ENCODE results near the gene PRSS23. TPM values are rescaled to one million over a fixed set of nuclear protein-coding genes. Genes with fewer than 3 reads are reported as not detected.
A peak's percentile ranks its signal among the peaks of the same experiment; 100 is the strongest.

The PRSS23 gene
- total RNA-seq, 1 experiment from 2014 or later: 9.8 TPM

- BruUV-seq (replicated peaks): no TSS peak
- Mint-ChIP-seq H3K9me3 (ENCODE audit: unreplicated experiment) (no peaks in the 10 kb centered on the region), H3K4me3 (ENCODE audit: unreplicated experiment) (no peak overlapping the region), H3K36me3 (ENCODE audit: insufficient read depth, unreplicated experiment) (no peaks in the 10 kb centered on the region), H3K27ac (ENCODE audit: low read depth, unreplicated experiment) (no peak overlapping the region), H3K4me1 (ENCODE audit: insufficient read depth, unreplicated experiment) (peaks cover 6% of the 10 kb centered on the region), H3K27me3 (ENCODE audit: insufficient read depth, unreplicated experiment) (no peaks in the 10 kb centered on the region)
- ChIA-PET POLR2A (no interaction called here), CTCF (interaction anchor here (0.6 to 1.2 kb wide), 2 partner anchors 10 to 23 kb away, joined by 3 read pairs; no protein-coding TSS in a partner anchor)
- no peak for DNase-seq (ENCODE audit: unreplicated experiment)
- intact Hi-C loops (cut with micrococcal nuclease): no loop called here
- TF ChIP-seq CTCF (IDR thresholded peaks at IDR 0.05; ENCODE audit: unreplicated experiment): no peak
Observed at GRCh38 chr11:86797133-86797532, 3.2 kb upstream of the PRSS23 start.

GRCh38 chr11:86798988-86799387 lies 1.4 kb upstream of the PRSS23 start:
- BruUV-seq (replicated peaks): no TSS peak
- peaks cover 6% of the 10 kb centered on the region for H3K4me1 Mint-ChIP-seq (ENCODE audit: insufficient read depth, unreplicated experiment)
- H3K36me3 Mint-ChIP-seq (ENCODE audit: insufficient read depth, unreplicated experiment): no peaks in the 10 kb centered on the region
- CTCF ChIA-PET: interaction anchor here (0.7 to 1.7 kb wide), 7 partner anchors 50 to 435 kb away, joined by 3 to 7 read pairs (median 3); no protein-coding TSS in a partner anchor
- no peaks in the 10 kb centered on the region for H3K27me3 Mint-ChIP-seq (ENCODE audit: insufficient read depth, unreplicated experiment)
- no peak overlapping the region for H3K4me3 Mint-ChIP-seq (ENCODE audit: unreplicated experiment)
- peak; percentile 20 for DNase-seq (ENCODE audit: unreplicated experiment)
- H3K9me3 Mint-ChIP-seq (ENCODE audit: unreplicated experiment): no peaks in the 10 kb centered on the region
- intact Hi-C loops (cut with micrococcal nuclease): no loop called here
- POLR2A ChIA-PET: interaction anchor here (0.5 to 0.9 kb wide), 3 partner anchors 14 to 1134 kb away, joined by 3 read pairs; partner anchors contain the start of gene CREBZF
- no peak for TF ChIP-seq CTCF (IDR thresholded peaks at IDR 0.05; ENCODE audit: unreplicated experiment)
- H3K27ac Mint-ChIP-seq (ENCODE audit: low read depth, unreplicated experiment): no peak overlapping the region

GRCh38 chr11:86799680-86800075 lies 664 bp upstream of the PRSS23 start:
- intact Hi-C loops (cut with micrococcal nuclease): loop anchor here (5.0 kb wide), 2 partner anchors 127 to 342 kb away; partner anchors contain the start of gene ME3
- ChIA-PET POLR2A (interaction anchor here (0.9 kb wide), 1 partner anchor 15 kb away, joined by 3 read pairs; no protein-coding TSS in a partner anchor), CTCF (interaction anchor here (0.5 to 2.7 kb wide), 9 partner anchors 13 to 436 kb away, joined by 3 to 10 read pairs (median 3); no protein-coding TSS in a partner anchor)
- no peak for DNase-seq (ENCODE audit: unreplicated experiment)
- H3K9me3 Mint-ChIP-seq (ENCODE audit: unreplicated experiment): no peaks in the 10 kb centered on the region
- no peaks in the 10 kb centered on the region for H3K27me3 Mint-ChIP-seq (ENCODE audit: insufficient read depth, unreplicated experiment)
- H3K27ac Mint-ChIP-seq (ENCODE audit: low read depth, unreplicated experiment): no peak overlapping the region
- peaks cover 6% of the 10 kb centered on the region for H3K4me1 Mint-ChIP-seq (ENCODE audit: insufficient read depth, unreplicated experiment)
- H3K36me3 Mint-ChIP-seq (ENCODE audit: insufficient read depth, unreplicated experiment): no peaks in the 10 kb centered on the region
- H3K4me3 Mint-ChIP-seq (ENCODE audit: unreplicated experiment): peak overlapping the region; percentile 70
- TF ChIP-seq CTCF (IDR thresholded peaks at IDR 0.05; ENCODE audit: unreplicated experiment): no peak
- no TSS peak for BruUV-seq (replicated peaks)

GRCh38 chr11:86800960-86801272 lies 574 bp downstream of the PRSS23 start:
- BruUV-seq (replicated peaks): TSS peak; percentile 39
- H3K36me3 Mint-ChIP-seq (ENCODE audit: insufficient read depth, unreplicated experiment): no peaks in the 10 kb centered on the region
- H3K27me3 Mint-ChIP-seq (ENCODE audit: insufficient read depth, unreplicated experiment): no peaks in the 10 kb centered on the region
- DNase-seq (ENCODE audit: unreplicated experiment): no peak
- intact Hi-C loops (cut with micrococcal nuclease): loop anchor here (5.0 kb wide), 2 partner anchors 129 to 344 kb away; partner anchors contain the start of gene ME3
- no peaks in the 10 kb centered on the region for H3K9me3 Mint-ChIP-seq (ENCODE audit: unreplicated experiment)
- CTCF ChIA-PET: interaction anchor here (0.6 to 3.4 kb wide), 8 partner anchors 7 to 346 kb away, joined by 3 to 22 read pairs (median 4); no protein-coding TSS in a partner anchor
- no peak for TF ChIP-seq CTCF (IDR thresholded peaks at IDR 0.05; ENCODE audit: unreplicated experiment)
- H3K27ac Mint-ChIP-seq (ENCODE audit: low read depth, unreplicated experiment): no peak overlapping the region
- H3K4me3 Mint-ChIP-seq (ENCODE audit: unreplicated experiment): peak overlapping the region; percentile 70
- peaks cover 8% of the 10 kb centered on the region for H3K4me1 Mint-ChIP-seq (ENCODE audit: insufficient read depth, unreplicated experiment)
- POLR2A ChIA-PET: no interaction called here

Data from MCF 10A (cell line).